MCF 10A (cell line): ENCODE data around the gene MED15. TPM values are rescaled to one million over a fixed set of nuclear protein-coding genes. Genes with fewer than 3 reads are reported as not detected.
"Not testable (repeated sequence)": the region's sequence is repeated elsewhere in the genome, so short reads cannot be mapped to it uniquely, and the experiment has no call there.

Experiments
- BruUV-seq: library from RNA; stranded (reverse); fragments of 400-500 nt; replicated peaks from 2 replicates; lab custom pipeline; 2021; lab: Mats Ljungman, UMichigan
- CTCF ChIA-PET: fragments of 300-600 bp; sonication (Branson Sonifier 250); formaldehyde crosslinking; extraction: SDS; loops from one replicate; lab custom pipeline; 2021; ENCODE audit warnings: antibody characterized with exemption, inconsistent platforms; lab: Yijun Ruan, JAX
- POLR2A ChIA-PET: fragments of 300-600, 350-650 bp; sonication (Branson Sonifier 250); formaldehyde crosslinking; extraction: SDS; loops from one replicate; lab custom pipeline; 2020; ENCODE audit warnings: antibody characterized with exemption, inconsistent platforms; lab: Yijun Ruan, JAX
- DNase-seq: peaks from one replicate; pipeline ENCODE4 v3.0.0-alpha.2; 2018; ENCODE audit not compliant: unreplicated experiment
- H3K27ac Mint-ChIP-seq: one replicate; pipeline ENCODE4 v1.8.0; 2022; ENCODE audit warnings: mild to moderate bottlenecking, low read depth, mixed read lengths; ENCODE audit not compliant: unreplicated experiment
- H3K27me3 Mint-ChIP-seq: one replicate; pipeline ENCODE4 v1.8.0; 2022; ENCODE audit warnings: mixed read lengths; ENCODE audit not compliant: insufficient read depth, unreplicated experiment
- H3K36me3 Mint-ChIP-seq: one replicate; pipeline ENCODE4 v1.8.0; 2022; ENCODE audit warnings: mild to moderate bottlenecking, moderate library complexity, mixed read lengths; ENCODE audit not compliant: insufficient read depth, unreplicated experiment
- H3K4me1 Mint-ChIP-seq: one replicate; pipeline ENCODE4 v1.8.0; 2022; ENCODE audit warnings: mixed read lengths; ENCODE audit not compliant: insufficient read depth, unreplicated experiment
- H3K4me3 Mint-ChIP-seq: one replicate; pipeline ENCODE4 v1.8.0; 2022; ENCODE audit warnings: mild to moderate bottlenecking, moderate library complexity, mixed read lengths; ENCODE audit not compliant: unreplicated experiment
- H3K9me3 Mint-ChIP-seq: one replicate; pipeline ENCODE4 v1.8.0; 2022; ENCODE audit warnings: mixed read lengths; ENCODE audit not compliant: unreplicated experiment
- CTCF ChIP-seq: fragments of 200-600 bp; IDR thresholded peaks from one replicate; pipeline ENCODE4 v1.8.0; 2022; ENCODE audit warnings: antibody characterized with exemption, mild to moderate bottlenecking; ENCODE audit not compliant: unreplicated experiment
- intact Hi-C: fragments of 100-400 bp; cut with micrococcal nuclease; formaldehyde crosslinking; loops from 2 replicates; pipeline ENCODE4 v1.14.1; 2022
- total RNA-seq: library from RNA; stranded (reverse); gene quantifications from 2 replicates; pipeline ENCODE4 v1.2.3, GENCODE V29; 2022

Gene MED15
- total RNA-seq, 1 experiment from 2014 or later = 122 TPM

DNA sequence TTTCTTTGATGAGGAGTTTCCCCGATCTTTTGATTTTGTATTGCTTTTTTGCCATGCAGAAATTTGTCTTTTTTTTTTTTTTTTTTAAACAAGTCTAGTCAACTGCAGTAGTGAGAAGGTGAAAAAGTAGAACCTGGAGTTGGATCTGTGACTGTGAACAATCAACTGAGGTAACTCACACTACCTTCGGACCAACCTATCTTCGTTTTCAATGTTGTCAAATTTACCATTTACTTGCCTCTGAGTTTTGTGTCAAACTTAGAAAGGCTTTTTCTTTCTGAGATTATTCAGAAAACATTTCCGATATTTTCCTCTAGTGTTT, 32.3 kb upstream of the MED15 start:
- DNase-seq = no peak
- CTCF ChIA-PET = interaction anchor here (1.9 kb wide), 1 partner anchor 11 kb away, joined by 8 read pairs; no protein-coding TSS in a partner anchor
- Mint-ChIP-seq H3K27me3 (no peaks in the 10 kb centered on the region), H3K36me3 (peaks cover 21% of the 10 kb centered on the region), H3K9me3 (no peaks in the 10 kb centered on the region), H3K4me3 (no peak overlapping the region), H3K4me1 (no peaks in the 10 kb centered on the region), H3K27ac (no peak overlapping the region)
- BruUV-seq = no TSS peak
- POLR2A ChIA-PET = no interaction called here
- intact Hi-C loops = no loop called here
- no peak for TF ChIP-seq CTCF

- not testable (repeated sequence) for H3K27ac Mint-ChIP-seq
- POLR2A ChIA-PET = interaction anchor here (0.7 kb wide), 1 partner anchor 18 kb away, joined by 3 read pairs; no protein-coding TSS in a partner anchor
Measured at GRCh38 chr22:20475569-20475968, 31.8 kb upstream of the MED15 start.

GRCh38 chr22:20478059-20478458, 29.4 kb upstream of the MED15 start:
- H3K27me3 Mint-ChIP-seq, CTCF ChIA-PET, DNase-seq, H3K4me1 Mint-ChIP-seq, POLR2A ChIA-PET, intact Hi-C loops, H3K27ac Mint-ChIP-seq, H3K9me3 Mint-ChIP-seq, BruUV-seq, H3K4me3 Mint-ChIP-seq: not testable (repeated sequence)
- H3K36me3 Mint-ChIP-seq = peaks cover 22% of the 10 kb centered on the region

More at GRCh38 chr22:20475569-20475968, 31.8 kb upstream of the MED15 start:
- H3K27me3 Mint-ChIP-seq, H3K4me3 Mint-ChIP-seq, intact Hi-C loops, H3K9me3 Mint-ChIP-seq, H3K4me1 Mint-ChIP-seq, BruUV-seq, DNase-seq: not testable (repeated sequence)
- H3K36me3 Mint-ChIP-seq = peaks cover 20% of the 10 kb centered on the region
- CTCF ChIA-PET = interaction anchor here (0.7 kb wide), 1 partner anchor 1019 kb away, joined by 3 read pairs; no protein-coding TSS in a partner anchor

GRCh38 chr22:20479612-20480196, 27.7 kb upstream of the MED15 start:
- DNase-seq = no peak
- Mint-ChIP-seq H3K36me3 (peaks cover 22% of the 10 kb centered on the region), H3K4me3 (no peak overlapping the region), H3K4me1 (no peaks in the 10 kb centered on the region), H3K27ac (no peak overlapping the region), H3K27me3 (no peaks in the 10 kb centered on the region), H3K9me3 (no peaks in the 10 kb centered on the region)
- ChIA-PET CTCF (no interaction called here), POLR2A (no interaction called here)
- no peak for TF ChIP-seq CTCF
- BruUV-seq = no TSS peak
- intact Hi-C loops = no loop called here

DNA sequence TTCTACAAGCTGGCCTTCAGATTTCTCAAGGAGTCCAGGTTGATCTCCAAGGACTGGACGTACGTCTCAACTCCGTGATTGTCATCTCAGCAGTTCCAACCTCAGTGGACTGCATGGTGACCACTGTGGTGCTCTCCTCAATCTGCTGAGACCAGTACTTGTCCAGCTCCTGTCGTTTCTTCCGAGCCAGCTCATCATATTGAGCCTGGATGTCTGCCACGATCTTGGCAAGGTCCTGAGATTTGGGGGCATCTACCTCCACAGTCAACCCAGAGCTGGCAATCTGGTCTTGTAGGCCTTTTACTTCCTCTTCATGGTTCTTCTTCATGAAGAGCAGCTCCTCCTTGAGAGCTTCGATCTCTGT, 24.3 kb upstream of the MED15 start:
- POLR2A ChIA-PET = interaction anchor here (1.2 kb wide), 1 partner anchor 38 kb away, joined by 3 read pairs; no protein-coding TSS in a partner anchor
- H3K36me3 Mint-ChIP-seq = peaks cover 21% of the 10 kb centered on the region
- H3K27me3 Mint-ChIP-seq, intact Hi-C loops, H3K27ac Mint-ChIP-seq, H3K9me3 Mint-ChIP-seq, BruUV-seq, DNase-seq, H3K4me1 Mint-ChIP-seq, H3K4me3 Mint-ChIP-seq: not testable (repeated sequence)
- CTCF ChIA-PET = interaction anchor here (1.7 to 1.9 kb wide), 3 partner anchors 11 to 65 kb away, joined by 4 to 6 read pairs (median 6); no protein-coding TSS in a partner anchor
